Measurements from ENCODE around the gene ARHGAP26.

Gene ARHGAP26

DNA sequence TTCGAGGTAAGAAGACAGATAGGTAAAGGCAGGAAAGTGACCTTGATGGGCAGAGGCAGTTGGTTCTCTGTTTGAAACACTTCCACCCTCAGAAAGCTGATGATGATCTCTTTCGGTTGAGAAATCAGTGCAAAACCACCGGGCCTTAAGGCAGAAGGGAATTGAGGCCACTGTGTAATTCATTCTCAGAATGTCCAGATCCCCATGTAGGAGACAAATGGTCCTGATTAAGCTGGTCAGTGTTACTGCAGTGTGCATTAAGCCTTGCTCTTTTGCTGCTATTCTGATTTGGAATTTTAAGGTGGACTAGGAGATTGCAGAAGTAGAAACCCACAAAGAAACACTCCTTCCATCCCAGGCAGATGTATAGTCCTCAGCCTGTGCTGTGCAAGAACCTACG, 255.2 kb downstream of the ARHGAP26 start:
- no peak for DNase-seq

- no peak for DNase-seq
Observed at GRCh38 chr5:143025971-143026370, 255.8 kb downstream of the ARHGAP26 start.

- DNase-seq, result no peak
Observed at GRCh38 chr5:143026380-143026779, 256.2 kb downstream of the ARHGAP26 start.

DNA sequence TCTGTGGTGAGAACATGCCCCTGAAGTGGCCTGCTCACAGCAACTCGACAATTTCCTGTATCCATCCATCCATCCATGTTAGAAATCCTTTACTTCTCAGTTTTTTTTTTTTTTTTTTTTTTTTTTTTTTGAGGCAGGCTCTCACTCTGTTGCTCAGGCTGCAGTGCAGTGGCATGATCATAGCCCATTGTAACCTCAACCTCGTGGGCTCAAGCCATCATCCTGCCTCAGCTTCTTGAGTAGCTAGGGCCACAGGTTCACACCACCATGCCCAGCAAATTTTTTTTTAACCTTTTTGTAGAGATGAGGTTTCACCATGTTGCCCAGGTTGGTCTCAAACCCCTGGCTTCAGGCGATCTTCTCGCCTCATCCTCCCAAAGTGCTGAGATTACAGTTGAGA, 259.1 kb downstream of the ARHGAP26 start:
- DNase-seq, result no peak

DNA sequence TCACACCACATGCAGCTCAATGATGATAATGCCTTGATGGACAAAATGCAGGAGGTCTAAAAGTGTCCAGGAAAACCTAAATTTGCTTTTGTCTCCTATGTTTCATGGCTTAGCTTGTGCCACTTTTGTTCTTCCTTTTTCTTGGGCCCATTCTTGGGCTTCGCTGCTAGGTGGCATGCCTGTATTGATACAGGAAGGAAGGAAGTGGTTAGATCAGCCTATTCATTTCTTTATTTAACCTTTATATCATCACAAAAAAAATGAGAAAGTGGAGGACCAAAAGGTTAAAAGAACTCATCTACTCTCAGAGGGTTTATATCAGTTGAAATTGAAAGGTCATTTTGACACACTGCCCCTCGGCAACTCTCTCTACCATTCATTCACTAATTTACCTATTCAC, 260.2 kb downstream of the ARHGAP26 start:
- no peak for DNase-seq

- no peak for DNase-seq
Observed at GRCh38 chr5:143031781-143032580, 261.8 kb downstream of the ARHGAP26 start.

- DNase-seq, result no peak
Observed at GRCh38 chr5:143032581-143032836, 262.3 kb downstream of the ARHGAP26 start.

DNA sequence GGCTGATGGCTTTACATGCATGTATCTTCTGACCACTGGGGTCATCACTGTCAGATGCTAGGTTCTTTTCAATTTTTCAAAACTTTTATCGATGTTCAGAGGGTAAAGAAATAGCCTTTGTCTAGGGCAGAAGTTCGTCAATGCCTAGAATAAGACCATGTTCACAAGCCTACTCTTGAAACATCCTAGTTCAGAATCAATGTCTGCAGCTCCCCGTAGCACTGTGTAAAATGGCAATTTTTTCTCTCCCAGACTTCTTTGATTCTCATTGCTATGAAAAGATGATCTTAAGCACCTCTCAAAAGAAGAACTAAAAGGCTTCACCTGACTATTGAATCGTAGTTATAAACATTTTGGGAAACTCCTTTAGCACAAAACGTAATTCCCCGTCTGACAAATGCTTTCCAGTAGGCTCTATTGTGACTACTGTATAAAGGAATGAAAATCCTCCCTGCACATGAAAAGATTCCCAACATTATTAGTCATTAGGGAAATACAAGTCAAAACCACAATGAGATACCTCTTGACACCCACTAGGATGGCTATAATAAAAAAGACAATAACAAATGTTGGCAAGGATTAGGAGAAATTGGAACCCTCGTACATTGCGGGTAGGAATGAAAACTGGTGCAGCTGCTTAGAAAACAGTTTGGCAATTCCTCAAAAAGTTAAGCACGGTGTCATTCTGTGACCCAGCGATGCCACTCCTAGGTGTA, 263.5 kb downstream of the ARHGAP26 start:
- no peak for DNase-seq

GRCh38 chr5:143036146-143036927, 266.2 kb downstream of the ARHGAP26 start:
- no peak for DNase-seq

DNA sequence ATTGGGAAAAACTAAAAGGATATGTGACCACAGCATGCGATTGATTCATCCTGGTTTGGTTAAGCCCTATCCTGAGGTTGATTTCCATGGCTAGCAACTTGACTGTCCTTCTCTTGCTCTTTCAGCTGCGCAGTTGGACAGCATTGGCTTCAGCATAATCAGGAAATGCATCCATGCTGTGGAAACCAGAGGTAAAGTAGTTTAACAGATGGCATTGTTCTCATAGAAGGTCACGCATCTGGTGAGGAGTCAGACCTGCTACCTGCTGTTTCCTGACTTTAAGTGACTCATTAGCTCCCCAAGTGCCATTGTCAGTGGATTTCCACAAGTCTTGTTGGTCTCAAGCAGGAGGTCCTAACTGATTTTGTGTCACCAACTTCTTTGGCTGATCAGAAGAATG, 266.9 kb downstream of the ARHGAP26 start:
- no peak for DNase-seq

DNA sequence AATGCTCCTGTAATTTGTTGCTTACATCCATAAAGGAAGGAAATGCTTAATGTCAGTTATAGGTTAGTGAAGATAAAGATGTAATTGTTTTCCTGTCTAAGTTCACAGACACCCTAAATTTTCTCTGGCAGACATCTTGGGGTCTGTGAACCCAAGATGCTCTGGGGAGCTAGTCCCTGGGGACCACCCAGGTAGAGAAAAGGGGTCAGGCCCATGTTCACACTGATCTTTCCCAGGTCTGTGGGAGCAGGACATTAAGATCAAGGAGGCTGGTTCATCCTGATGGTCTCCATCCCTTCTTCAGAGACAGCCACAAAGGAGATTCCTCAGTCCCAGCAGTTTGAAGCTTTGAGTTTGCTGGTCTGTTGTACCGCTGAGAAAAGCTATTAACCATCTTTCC, 267.5 kb downstream of the ARHGAP26 start:
- no peak for DNase-seq

GRCh38 chr5:143040622-143041021, 270.4 kb downstream of the ARHGAP26 start:
- DNase-seq, result no peak

DNA sequence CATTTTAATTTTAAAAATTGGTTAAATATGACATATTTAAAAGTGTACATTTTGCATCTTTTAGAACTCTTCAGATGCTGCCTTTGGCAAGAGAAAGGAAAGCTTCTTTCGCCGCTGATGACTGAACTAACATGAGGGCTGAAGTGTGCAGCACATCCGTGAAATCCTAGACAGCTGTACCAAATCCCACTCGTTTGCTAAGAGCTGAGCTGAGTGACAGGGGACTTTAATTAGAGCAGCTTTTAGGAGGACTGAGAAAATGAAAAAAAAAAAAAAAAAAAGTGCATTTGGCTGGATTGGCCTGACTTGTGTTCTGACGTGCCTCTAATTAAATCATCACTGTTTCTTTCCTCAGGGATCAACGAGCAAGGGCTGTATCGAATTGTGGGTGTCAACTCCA, 271.3 kb downstream of the ARHGAP26 start:
- no peak for DNase-seq

GRCh38 chr5:143041972-143042770, 272.0 kb downstream of the ARHGAP26 start:
- no peak for DNase-seq

- DNase-seq, result no peak
Observed at GRCh38 chr5:143044265-143044664, 274.1 kb downstream of the ARHGAP26 start.

DNA sequence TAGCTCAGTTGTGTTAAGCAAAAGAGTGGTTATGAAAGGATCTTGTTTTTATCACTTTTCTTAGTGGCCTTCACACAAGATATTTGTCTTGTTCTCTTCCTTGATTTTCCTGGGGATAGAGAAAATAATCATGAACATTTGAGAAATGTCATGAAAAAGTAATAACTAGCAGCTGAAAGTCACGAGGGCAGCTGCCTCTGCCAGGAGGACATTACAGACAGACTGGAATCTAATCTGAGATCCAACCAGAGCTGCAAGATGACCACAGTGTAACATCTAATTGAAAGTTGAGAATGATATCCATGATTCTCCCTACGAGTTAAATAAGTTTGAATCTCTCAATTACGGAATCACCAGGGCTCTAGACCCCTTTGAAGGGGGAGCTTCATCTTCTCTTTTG, 274.9 kb downstream of the ARHGAP26 start:
- DNase-seq, result no peak

DNA sequence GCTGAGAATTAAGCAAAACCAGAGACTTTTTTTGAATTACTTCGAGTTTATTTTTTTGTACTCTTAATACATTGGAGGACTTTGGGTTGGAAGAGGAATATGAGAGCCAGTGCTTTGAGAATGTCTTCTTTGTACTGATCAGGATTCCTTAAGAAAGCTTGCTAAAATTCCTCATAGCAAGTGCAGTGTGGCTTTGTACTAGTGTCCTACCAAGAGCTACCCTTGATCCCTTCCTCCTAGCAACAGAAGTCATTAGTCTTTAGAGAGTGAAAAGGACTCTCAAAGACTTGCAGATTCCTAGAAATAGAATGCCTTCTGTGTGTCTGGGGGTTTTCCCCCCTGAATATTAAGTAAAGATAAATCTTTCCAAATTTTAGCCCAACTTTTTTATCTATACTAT, 276.1 kb downstream of the ARHGAP26 start:
- DNase-seq, result no peak

- no peak for DNase-seq
Observed at GRCh38 chr5:143047091-143047490, 276.9 kb downstream of the ARHGAP26 start.

- no peak for DNase-seq
Observed at GRCh38 chr5:143050183-143050582, 280.0 kb downstream of the ARHGAP26 start.

DNA sequence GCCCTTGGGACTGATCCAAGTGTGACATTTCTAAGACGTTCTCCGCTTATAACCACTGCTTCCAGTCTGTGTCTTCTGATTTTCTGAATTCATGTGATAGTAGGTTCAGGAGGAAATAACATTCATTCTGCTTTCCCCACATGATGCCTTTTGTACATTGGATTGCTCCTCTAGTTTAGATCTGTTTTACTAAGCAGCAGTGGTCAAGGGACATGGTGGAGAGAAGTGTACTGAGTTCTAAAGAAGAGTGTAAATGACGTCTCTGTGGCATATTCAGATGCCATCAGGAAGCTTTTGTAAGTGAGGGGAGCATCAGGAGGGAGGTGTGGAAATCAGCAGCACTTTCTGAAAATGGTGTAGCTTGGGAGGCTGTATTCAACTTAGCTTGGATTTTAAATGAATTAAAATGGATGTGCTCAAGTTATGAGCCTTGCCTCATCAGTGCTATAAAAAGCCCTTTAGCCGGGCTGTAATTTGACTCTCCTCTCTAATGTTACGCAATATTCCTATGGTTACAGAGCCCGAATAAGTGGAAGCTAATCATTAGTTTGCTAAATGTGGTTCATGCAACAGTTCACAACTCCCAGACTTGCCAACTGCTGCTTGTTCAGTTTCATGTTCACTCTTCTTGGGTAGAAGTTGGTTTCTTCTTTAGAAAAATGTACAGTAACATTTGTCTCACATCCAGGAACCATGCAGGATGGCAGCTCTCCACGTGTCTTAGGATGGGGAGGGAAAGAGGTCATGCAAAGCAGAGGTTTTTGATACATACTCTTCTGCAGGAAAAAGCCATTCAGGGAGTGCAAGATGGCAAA, 281.3 kb downstream of the ARHGAP26 start:
- no peak for DNase-seq

DNA sequence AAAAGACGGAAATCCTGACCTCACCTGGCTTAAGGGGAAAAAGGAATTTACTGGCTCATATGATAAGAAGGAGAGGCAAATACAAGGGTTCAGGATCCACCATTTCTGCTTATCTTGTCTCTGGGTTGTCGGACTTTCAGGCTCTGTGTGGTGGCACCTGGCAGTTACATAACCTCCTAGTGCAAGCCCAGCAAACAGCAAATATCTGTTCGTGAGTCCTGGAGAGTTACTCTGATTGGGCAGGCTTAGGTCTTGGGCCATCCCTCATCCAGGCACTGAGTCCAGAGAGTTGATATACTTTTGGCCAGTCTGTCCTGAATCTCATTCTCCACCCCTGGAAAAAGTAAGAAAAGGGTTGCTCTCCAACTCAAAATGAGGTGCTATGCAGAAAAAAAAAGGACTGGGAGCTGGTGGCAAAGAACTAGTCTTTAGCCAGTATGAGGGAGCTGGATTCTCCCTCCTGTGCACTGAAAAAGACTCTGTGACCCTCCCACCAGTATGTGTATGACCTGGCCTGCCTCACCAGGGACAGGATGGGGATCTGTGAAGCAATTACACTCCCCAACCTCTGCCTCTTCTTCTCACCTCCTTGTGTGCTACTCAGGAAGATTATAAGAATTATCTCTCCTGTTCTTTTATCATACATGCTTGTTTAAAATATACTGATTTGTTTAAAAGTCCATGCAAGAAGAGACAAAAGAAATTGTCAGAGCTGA, 282.9 kb downstream of the ARHGAP26 start:
- no peak for DNase-seq

GRCh38 chr5:143053780-143054179, 283.6 kb downstream of the ARHGAP26 start:
- DNase-seq, result no peak
